Activated CD4-positive, alpha-beta memory T cell treated with anti-CD3 and anti-CD28 coated beads for 36 hours (primary cell): ENCODE measurements around the gene SARDH. TPM values are rescaled to one million over a fixed set of nuclear protein-coding genes. Genes with fewer than 3 reads are reported as not detected.

Source experiments
- CTCF ChIA-PET: fragments of 350-600 bp; sonication (Branson Sonifier 250); formaldehyde crosslinking; loops from one replicate; lab custom pipeline; 2021; ENCODE audit warnings: antibody characterized with exemption, inconsistent platforms; lab: Charles Lee
- POLR2A ChIA-PET: fragments of 350-600 bp; sonication (Branson Sonifier 250); formaldehyde crosslinking; loops from one replicate; lab custom pipeline; 2021; ENCODE audit warnings: antibody characterized with exemption; lab: Charles Lee
- DNase-seq: peaks from one replicate; pipeline ENCODE4 v3.0.0-alpha.2; 2020
- H3K27ac Mint-ChIP-seq: one replicate; pipeline ENCODE4 v1.8.0; 2021; ENCODE audit warnings: mixed read lengths
- H3K27me3 Mint-ChIP-seq: one replicate; pipeline ENCODE4 v1.8.0; 2021; ENCODE audit warnings: mixed read lengths
- H3K36me3 Mint-ChIP-seq: one replicate; pipeline ENCODE4 v1.8.0; 2021; ENCODE audit warnings: mixed read lengths
- H3K4me1 Mint-ChIP-seq: one replicate; pipeline ENCODE4 v1.8.0; 2021; ENCODE audit warnings: low read depth, mixed read lengths
- H3K4me3 Mint-ChIP-seq: one replicate; pipeline ENCODE4 v1.8.0; 2021; ENCODE audit warnings: mild to moderate bottlenecking, mixed read lengths
- H3K9me3 Mint-ChIP-seq: one replicate; pipeline ENCODE4 v1.8.0; 2021; ENCODE audit warnings: mixed read lengths
- intact Hi-C: fragments of 100-400 bp; cut with micrococcal nuclease; formaldehyde crosslinking; loops from one replicate; pipeline ENCODE4 v1.15.1; 2023
- total RNA-seq, 2 experiments: library from RNA; stranded (reverse); gene quantifications; one replicate each; pipeline ENCODE4 v1.2.3, GENCODE V29; 2021

Gene SARDH
- total RNA-seq, 2 experiments from 2014 or later = 6.5 to 6.6 TPM

DNA sequence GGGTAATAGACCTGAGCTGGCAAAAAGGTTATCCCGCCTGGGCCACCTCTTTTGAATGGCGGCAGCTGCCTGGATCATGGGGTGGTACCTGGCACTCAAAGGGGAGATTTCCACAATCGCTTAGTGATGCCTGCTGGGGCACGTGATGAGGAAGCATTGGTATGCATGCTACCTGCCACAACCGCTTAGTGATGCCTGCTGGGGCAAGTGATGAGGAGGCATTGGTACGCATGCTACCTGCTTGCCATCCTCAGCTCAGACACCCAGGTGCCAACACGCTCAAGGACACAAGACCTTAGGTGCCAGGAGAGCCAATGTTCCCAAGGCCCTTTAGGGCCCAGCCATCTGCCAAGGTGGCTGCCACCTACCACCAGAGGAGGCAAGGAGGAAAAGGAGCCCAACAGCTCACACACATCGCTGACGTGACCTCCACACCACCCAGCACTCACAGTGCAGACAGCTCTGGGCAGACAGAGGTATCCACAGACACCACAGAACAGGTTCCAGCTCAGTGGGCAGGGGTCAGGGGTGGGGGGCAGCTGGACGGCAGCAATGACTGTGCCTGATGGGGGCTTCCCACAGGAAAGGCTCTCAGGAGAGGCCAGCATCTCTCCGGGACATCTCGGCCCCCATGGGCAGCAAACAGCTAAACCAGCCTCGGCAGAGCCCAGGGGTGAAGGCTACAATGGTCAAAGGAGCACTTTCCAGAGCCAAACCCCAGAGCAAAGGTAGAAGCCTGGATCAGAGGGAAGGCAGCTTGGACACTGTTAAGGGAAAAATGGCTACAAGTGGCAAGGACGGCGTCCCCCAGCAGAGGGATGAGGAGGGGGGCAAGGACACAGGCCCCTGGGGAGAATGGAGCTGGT, 43.0 kb upstream of the SARDH start:
- ChIA-PET CTCF (interaction anchor here (0.6 to 3.9 kb wide), 12 partner anchors 8 to 382 kb away, joined by 3 to 118 read pairs (median 4); no protein-coding TSS in a partner anchor), POLR2A (interaction anchor here (1.4 kb wide), 1 partner anchor 213 kb away, joined by 6 read pairs; no protein-coding TSS in a partner anchor)
- H3K9me3 Mint-ChIP-seq = no peaks in the 10 kb centered on the region
- no peaks in the 10 kb centered on the region for H3K36me3 Mint-ChIP-seq
- H3K4me1 Mint-ChIP-seq = no peaks in the 10 kb centered on the region
- no peak for DNase-seq
- H3K27me3 Mint-ChIP-seq = no peaks in the 10 kb centered on the region
- no peak overlapping the region for H3K4me3 Mint-ChIP-seq
- no peak overlapping the region for H3K27ac Mint-ChIP-seq
- intact Hi-C loops = no loop called here

DNA sequence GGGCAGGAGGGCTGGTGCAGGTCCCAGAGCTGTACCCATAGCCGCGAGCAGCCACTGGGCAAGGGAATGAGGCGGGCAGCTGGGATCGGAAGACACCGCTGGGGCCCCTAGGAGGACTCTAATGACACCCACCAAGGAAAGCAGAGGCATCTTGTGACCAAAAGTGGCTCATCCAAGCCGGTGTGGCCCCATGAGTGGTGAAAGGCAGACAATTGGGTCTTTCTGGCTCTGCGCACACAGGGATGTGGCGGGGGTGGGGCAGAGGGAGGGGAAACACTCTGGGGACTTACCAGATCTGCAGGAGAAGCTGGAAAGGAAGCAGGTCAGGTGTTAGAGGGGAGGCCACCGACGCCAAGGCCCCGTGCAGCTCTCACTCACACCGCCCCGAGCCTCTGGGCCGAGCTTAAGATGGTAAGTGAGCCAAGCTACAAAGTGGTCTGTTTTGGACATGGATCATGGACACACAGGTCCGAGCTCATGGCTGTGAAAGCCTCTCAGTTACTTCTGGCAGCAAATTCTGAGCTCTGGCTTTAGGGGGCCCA, 42.3 kb upstream of the SARDH start:
- intact Hi-C loops = no loop called here
- H3K27ac Mint-ChIP-seq = no peak overlapping the region
- DNase-seq = no peak
- H3K9me3 Mint-ChIP-seq = no peaks in the 10 kb centered on the region
- no peaks in the 10 kb centered on the region for H3K4me1 Mint-ChIP-seq
- POLR2A ChIA-PET = no interaction called here
- H3K27me3 Mint-ChIP-seq = no peaks in the 10 kb centered on the region
- CTCF ChIA-PET = interaction anchor here (1.0 to 3.9 kb wide), 5 partner anchors 10 to 214 kb away, joined by 3 to 118 read pairs (median 5); no protein-coding TSS in a partner anchor
- H3K36me3 Mint-ChIP-seq = no peaks in the 10 kb centered on the region
- no peak overlapping the region for H3K4me3 Mint-ChIP-seq

DNA sequence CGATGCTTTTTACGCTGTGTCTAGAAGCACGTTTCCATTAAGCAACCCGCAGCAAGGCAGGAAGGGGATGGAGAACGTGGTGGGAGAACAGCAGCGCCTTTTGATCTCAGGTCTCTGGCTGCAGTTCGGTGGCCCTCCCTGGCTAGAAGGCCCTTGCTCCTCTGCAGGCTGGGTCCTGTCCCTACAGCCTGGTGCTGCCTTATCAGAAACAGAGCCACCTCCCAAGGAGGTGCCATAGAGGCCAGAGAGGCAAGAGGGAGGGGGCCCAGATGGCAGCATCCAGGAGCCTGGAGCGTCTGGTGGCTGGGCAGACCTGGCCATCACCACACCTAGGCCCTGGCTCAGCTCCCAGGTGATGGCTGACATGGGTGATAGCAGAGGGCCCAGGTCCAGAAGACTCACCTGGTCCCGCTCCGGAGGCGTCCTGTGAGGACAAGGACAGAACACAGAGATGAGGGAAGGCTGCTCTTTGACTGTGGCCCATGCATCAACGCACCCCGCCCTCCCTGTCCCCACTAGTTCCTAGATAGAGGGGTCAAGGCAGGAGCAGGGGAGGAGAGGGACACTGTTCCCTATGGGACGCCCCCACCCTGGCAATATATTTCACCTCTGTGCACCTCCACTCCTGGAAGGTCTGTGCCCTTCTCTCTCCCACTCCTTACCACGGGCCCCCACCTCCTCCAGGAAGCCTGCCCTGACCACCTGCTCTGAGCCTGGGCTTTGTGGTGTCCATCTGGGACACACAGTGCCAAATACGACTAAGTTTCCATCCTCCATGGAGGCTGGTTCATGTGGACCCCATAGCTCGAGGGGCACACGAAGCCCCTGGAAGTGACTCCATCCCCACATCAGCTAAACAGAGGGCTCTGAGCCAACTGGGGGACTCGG, 41.6 kb upstream of the SARDH start:
- no peak for DNase-seq
- H3K9me3 Mint-ChIP-seq = peaks cover 2% of the 10 kb centered on the region
- POLR2A ChIA-PET = no interaction called here
- H3K4me3 Mint-ChIP-seq = no peak overlapping the region
- H3K36me3 Mint-ChIP-seq = peaks cover 2% of the 10 kb centered on the region
- intact Hi-C loops = no loop called here
- H3K27me3 Mint-ChIP-seq = no peaks in the 10 kb centered on the region
- CTCF ChIA-PET = interaction anchor here (1.1 to 3.9 kb wide), 5 partner anchors 11 to 215 kb away, joined by 3 to 118 read pairs (median 13); no protein-coding TSS in a partner anchor
- H3K4me1 Mint-ChIP-seq = no peaks in the 10 kb centered on the region
- H3K27ac Mint-ChIP-seq = no peak overlapping the region

DNA sequence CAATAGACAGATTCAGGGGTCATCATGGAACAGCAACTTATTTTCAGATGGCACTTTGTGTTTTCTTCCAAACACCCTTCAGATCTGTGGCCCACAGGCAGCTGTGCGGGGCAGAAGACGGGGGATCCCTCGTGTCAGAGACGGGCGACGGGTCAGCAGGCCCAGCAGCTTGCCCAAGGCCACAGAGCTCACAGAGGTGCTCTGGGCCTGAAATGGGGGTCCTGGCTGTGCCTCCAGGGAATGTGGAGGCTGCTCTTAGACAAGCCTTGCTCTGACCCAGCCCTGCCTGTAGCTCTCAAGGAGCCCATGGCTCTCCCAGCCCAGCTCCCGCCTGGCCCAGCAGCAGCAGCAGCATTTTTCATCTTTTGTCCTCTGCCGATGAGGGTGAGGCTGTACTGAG, 40.9 kb upstream of the SARDH start:
- Mint-ChIP-seq H3K4me1 (no peaks in the 10 kb centered on the region), H3K27ac (no peak overlapping the region), H3K36me3 (peaks cover 6% of the 10 kb centered on the region), H3K4me3 (no peak overlapping the region), H3K27me3 (no peaks in the 10 kb centered on the region), H3K9me3 (peaks cover 8% of the 10 kb centered on the region)
- no peak for DNase-seq
- ChIA-PET CTCF (interaction anchor here (0.7 to 1.6 kb wide), 2 partner anchors 36 to 215 kb away, joined by 3 to 14 read pairs; no protein-coding TSS in a partner anchor), POLR2A (no interaction called here)
- intact Hi-C loops = no loop called here

DNA sequence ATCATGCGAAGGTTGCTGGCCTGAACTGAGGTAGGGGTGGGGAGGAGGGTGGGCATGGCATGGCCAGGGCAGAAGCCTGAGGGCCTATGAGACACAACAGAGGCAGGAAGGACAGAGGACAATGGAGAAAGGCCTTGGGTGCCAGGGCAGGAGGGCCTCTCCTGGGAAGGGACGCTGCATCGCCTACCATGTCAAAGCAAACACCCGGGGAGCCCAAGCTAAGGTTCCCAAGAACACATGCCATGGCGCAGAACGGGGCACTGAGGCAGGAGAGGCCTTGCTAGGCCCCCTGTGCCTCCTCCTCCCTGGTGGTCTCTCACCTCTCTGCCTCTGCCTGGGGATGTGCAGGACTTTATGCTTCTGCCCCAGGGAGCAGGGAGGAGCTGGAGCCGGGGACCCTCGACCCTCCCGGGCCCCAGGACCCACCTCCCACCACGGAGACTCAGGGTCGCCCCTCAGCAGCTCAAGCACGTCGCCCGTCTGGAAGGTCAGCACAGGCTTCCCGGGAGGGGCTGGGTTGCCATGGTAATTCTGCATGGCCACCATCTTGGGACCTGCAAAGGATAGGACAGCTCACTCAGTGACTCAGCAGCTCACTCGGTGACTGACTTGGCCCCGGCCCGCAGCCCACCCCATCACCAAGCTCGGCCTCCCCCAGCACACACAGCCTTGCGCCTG, 40.3 kb upstream of the SARDH start:
- H3K4me1 Mint-ChIP-seq = no peaks in the 10 kb centered on the region
- no peak overlapping the region for H3K27ac Mint-ChIP-seq
- CTCF ChIA-PET = interaction anchor here (0.7 to 1.6 kb wide), 3 partner anchors 28 to 215 kb away, joined by 3 to 14 read pairs (median 3); no protein-coding TSS in a partner anchor
- POLR2A ChIA-PET = no interaction called here
- peaks cover 13% of the 10 kb centered on the region for H3K9me3 Mint-ChIP-seq
- H3K36me3 Mint-ChIP-seq = peaks cover 6% of the 10 kb centered on the region
- no peak overlapping the region for H3K4me3 Mint-ChIP-seq
- no peak for DNase-seq
- intact Hi-C loops = no loop called here
- no peaks in the 10 kb centered on the region for H3K27me3 Mint-ChIP-seq

DNA sequence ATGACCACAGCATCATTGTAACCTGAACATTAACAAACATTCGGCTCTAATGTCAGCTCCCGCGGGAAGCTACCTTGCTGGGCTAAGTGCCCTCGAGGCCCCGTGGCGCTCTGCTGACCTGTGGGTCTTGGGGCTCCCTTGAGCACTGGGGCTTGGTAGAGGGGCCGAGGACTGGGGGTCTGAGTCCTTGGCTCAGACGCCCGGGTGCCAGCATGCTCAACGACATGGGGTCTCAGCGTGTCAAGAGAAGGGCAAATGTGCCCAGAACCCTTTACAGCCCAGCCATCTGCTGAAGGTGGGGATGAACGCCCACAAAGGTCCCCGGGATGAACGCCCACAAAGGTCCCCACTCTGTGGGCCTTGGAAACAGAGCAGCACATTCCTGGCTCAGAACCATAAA, 39.7 kb upstream of the SARDH start:
- Mint-ChIP-seq H3K4me3 (no peak overlapping the region), H3K9me3 (peaks cover 16% of the 10 kb centered on the region), H3K27me3 (no peaks in the 10 kb centered on the region), H3K36me3 (peaks cover 6% of the 10 kb centered on the region), H3K4me1 (no peaks in the 10 kb centered on the region), H3K27ac (no peak overlapping the region)
- intact Hi-C loops = no loop called here
- POLR2A ChIA-PET = no interaction called here
- CTCF ChIA-PET = interaction anchor here (1.1 to 1.6 kb wide), 3 partner anchors 27 to 216 kb away, joined by 3 to 14 read pairs (median 3); no protein-coding TSS in a partner anchor
- DNase-seq = no peak

DNA sequence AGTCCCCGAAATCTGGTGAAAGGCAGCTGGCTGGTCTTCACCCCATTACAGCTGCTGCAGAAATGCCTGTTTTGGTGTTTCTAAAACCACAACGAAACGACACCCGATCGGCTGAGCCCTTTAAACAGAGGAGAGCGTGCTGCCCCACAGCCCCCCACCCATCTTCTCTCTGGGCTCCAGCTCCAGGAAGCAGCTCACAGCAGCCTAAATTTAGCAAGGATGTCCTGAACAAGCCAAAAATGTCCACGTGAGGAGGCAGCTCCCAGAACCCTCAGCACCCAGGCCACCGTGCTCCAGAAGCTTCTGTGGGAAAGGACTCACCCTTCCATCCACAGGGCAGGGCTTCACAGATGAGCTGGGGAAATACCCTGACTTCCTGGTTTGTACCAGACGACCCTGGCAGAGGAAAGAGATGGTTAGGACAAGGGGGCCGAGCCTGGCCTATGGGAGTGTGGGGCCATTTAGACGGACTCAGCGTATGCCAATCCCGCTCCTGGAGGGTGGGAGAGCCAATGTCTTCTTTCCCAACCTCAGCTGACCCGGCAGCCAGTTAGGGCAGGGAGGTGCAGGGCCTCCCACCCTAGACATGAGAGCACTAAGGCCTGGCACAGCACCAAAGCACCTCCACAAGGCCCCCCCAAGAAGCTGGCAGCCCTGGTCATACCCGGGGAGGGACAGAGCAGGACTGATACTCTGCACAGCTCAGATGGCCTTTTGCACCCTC, 39.1 kb upstream of the SARDH start:
- intact Hi-C loops = no loop called here
- ChIA-PET POLR2A (no interaction called here), CTCF (interaction anchor here (1.1 to 1.2 kb wide), 3 partner anchors 27 to 217 kb away, joined by 3 to 4 read pairs (median 3); no protein-coding TSS in a partner anchor)
- Mint-ChIP-seq H3K36me3 (peaks cover 6% of the 10 kb centered on the region), H3K9me3 (peaks cover 16% of the 10 kb centered on the region), H3K27me3 (no peaks in the 10 kb centered on the region), H3K4me3 (no peak overlapping the region), H3K27ac (no peak overlapping the region), H3K4me1 (no peaks in the 10 kb centered on the region)
- no peak for DNase-seq

DNA sequence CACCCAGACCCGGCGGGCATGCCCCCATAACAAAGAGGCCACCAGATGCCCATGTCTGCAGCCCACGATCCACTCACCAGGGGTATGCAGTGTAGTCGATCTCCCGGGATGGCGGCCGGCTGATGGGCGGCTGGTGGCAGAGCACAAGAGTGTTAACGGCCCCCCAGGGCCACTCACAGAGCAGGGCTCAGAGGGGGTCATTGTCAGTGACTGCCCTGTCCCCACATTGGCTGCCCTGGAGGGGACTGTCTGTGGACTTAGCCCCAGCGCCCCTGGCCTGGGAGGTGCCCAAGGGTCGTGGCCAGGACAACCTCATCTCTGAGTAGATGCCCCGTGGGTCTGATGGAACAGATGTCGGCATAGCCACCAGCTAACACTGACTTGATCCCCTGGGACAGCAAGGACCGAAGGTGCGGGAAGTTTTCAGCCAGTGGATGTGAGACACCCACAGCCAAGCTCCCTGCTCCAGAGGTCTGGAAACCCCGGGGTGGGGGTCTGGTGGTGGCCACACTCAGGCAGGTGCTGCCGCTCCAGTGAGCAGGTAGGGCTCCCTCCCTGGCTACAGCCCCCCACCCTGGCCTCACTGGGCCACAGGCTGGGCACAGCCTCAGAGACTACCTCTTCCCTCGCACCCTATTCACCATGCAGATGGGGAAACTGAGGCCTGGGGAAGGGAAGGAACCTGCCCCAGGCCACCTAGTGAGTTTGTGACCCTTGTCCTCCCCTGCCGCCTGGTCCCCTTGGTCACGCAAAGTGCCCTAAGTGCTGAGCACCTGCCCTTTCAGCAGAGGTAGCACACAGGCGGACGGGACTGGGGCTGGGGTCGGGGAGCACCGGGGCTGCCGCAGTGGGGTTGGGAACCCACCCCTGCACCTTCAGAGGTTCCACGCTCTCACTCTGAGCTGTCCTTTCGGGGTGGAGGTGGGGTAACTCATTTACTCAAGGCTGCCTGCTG, 38.1 kb upstream of the SARDH start:
- H3K4me3 Mint-ChIP-seq = no peak overlapping the region
- no peak overlapping the region for H3K27ac Mint-ChIP-seq
- no peaks in the 10 kb centered on the region for H3K4me1 Mint-ChIP-seq
- H3K36me3 Mint-ChIP-seq = peaks cover 6% of the 10 kb centered on the region
- no peaks in the 10 kb centered on the region for H3K27me3 Mint-ChIP-seq
- intact Hi-C loops = no loop called here
- H3K9me3 Mint-ChIP-seq = peaks cover 16% of the 10 kb centered on the region
- ChIA-PET CTCF (interaction anchor here (1.1 to 1.2 kb wide), 2 partner anchors 33 to 218 kb away, joined by 3 to 4 read pairs; no protein-coding TSS in a partner anchor), POLR2A (no interaction called here)
- no peak for DNase-seq

DNA sequence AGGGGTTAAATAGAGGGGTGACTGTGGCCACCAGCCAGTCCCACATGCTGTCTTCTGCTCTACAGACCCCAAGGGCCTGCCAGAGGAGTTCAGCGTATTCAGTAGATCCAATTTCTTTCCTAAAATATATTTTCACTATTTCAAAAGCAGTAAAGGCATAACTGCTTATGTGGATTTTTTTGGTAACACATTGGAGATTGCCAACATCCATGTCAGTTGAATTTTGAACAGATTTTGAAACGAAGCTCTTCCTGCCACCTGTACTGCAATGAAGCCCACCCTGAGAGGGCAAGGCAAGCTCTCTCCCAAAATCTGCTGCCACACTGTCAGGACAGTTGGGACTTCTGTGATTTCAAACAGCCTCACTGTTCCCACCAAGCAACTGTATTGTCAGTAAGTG, 37.1 kb upstream of the SARDH start:
- no peak overlapping the region for H3K4me3 Mint-ChIP-seq
- intact Hi-C loops = no loop called here
- no peaks in the 10 kb centered on the region for H3K4me1 Mint-ChIP-seq
- peaks cover 16% of the 10 kb centered on the region for H3K9me3 Mint-ChIP-seq
- CTCF ChIA-PET = no interaction called here
- H3K27ac Mint-ChIP-seq = no peak overlapping the region
- H3K27me3 Mint-ChIP-seq = no peaks in the 10 kb centered on the region
- POLR2A ChIA-PET = no interaction called here
- peaks cover 6% of the 10 kb centered on the region for H3K36me3 Mint-ChIP-seq
- no peak for DNase-seq

DNA sequence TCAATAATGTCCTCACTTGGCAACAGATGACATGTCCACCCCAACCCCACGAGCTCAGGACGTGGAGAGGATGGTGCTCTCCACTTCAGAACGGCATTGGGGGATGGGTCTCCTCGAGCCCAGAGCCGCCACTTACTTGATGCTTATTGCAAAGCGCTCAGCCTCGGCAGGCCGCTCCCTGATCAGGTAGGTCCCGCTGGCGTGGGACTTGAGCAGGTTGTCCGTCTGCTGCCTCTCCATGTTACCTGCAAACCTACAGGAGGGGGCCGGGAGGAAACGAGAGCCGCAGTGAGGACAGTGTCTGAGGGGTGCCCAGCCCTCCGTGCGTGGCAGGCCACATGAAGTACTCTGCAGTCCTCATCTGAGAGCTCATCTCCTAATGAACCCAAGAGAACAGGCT, 36.6 kb upstream of the SARDH start:
- no peak overlapping the region for H3K27ac Mint-ChIP-seq
- no peak for DNase-seq
- H3K27me3 Mint-ChIP-seq = no peaks in the 10 kb centered on the region
- ChIA-PET POLR2A (no interaction called here), CTCF (no interaction called here)
- peaks cover 6% of the 10 kb centered on the region for H3K36me3 Mint-ChIP-seq
- intact Hi-C loops = no loop called here
- peaks cover 16% of the 10 kb centered on the region for H3K9me3 Mint-ChIP-seq
- no peaks in the 10 kb centered on the region for H3K4me1 Mint-ChIP-seq
- no peak overlapping the region for H3K4me3 Mint-ChIP-seq
